ENCODE results near the gene CPNE2.

Gene CPNE2

DNA sequence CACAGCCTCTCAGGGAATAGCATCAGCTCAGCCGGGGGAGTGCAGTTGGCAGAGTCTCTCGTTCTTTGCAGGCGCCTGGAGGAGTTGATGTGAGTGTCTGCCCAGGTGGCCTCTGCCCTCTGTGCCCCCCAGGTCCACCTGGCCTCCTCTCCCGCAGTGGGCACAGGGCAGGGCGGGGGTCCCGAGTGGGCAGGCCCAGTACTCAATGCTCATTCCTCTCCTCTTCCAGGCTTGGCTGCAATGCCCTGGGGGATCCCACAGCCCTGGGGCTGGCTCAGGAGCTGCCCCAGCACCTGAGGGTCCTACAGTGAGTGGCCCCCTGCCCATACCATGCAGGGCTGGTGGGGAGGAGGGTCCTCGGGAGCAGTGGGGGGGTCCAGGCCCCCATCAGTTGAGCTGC lies 14.7 kb upstream of the CPNE2 start:
- TF ChIP-seq, protein P1, sequence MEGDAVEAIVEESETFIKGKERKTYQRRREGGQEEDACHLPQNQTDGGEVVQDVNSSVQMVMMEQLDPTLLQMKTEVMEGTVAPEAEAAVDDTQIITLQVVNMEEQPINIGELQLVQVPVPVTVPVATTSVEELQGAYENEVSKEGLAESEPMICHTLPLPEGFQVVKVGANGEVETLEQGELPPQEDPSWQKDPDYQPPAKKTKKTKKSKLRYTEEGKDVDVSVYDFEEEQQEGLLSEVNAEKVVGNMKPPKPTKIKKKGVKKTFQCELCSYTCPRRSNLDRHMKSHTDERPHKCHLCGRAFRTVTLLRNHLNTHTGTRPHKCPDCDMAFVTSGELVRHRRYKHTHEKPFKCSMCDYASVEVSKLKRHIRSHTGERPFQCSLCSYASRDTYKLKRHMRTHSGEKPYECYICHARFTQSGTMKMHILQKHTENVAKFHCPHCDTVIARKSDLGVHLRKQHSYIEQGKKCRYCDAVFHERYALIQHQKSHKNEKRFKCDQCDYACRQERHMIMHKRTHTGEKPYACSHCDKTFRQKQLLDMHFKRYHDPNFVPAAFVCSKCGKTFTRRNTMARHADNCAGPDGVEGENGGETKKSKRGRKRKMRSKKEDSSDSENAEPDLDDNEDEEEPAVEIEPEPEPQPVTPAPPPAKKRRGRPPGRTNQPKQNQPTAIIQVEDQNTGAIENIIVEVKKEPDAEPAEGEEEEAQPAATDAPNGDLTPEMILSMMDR (IDR thresholded peaks at IDR 0.05; ENCODE audit: low read depth, low read length), result no peak
- no peak for DNase-seq (ENCODE audit: low read depth, low spot score)

DNA sequence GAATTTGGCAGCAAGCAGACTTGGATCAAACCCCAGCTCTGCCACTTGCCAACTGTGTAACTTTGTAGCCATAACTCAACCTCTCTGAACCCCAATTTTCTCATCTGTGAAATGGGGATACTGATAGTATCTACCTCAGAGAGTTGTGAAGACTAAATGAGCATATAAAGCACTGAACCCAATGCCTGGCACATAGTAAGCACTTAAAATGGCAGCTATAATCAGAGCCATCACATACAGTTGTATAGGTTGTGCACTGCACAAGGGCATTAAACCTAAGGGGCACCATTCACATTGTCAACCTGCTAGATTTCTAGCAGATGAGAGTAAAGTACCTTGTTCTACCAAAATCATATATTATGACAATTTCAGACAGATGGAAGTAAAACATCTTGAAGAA lies 10.6 kb upstream of the CPNE2 start:
- H3K4me3 ChIP-seq (ENCODE audit: low read depth, low read length), result no peak overlapping the region
- DNase-seq (ENCODE audit: low read depth, low spot score), result no peak
- in situ Hi-C loops (cut with HindIII; ENCODE audit: low sequenced_read_pairs), result no loop called here
- TF ChIP-seq, protein P1 (IDR thresholded peaks at IDR 0.05; ENCODE audit: low read depth, low read length), result no peak

More for the DNA sequence above, 14.7 kb upstream of the CPNE2 start:
- H3K4me3 ChIP-seq (ENCODE audit: low read depth, low read length), result no peak overlapping the region
- in situ Hi-C loops (cut with HindIII; ENCODE audit: low sequenced_read_pairs), result no loop called here

DNA sequence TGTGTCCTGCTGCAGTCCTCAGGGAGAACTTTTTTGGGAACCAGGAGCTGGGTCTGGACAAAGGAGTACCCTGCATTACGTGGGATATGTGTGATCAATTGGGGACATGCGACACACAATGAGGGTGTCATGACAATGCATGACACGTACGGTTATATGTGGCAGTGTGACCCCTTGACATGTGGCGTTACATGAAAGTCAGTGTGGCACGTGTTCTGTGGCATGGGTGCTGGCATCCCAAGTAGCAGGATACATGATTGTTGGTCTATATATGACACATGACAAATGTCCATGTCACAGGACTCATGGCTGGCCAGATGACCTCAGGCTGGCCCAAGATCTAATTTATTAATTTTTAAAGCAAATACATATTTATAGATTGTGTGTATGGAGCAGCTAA lies 9.7 kb upstream of the CPNE2 start:
- DNase-seq (ENCODE audit: low read depth, low spot score), result no peak
- in situ Hi-C loops (cut with HindIII; ENCODE audit: low sequenced_read_pairs), result no loop called here
- TF ChIP-seq, protein P1 (IDR thresholded peaks at IDR 0.05; ENCODE audit: low read depth, low read length), result no peak
- H3K4me3 ChIP-seq (ENCODE audit: low read depth, low read length), result no peak overlapping the region

DNA sequence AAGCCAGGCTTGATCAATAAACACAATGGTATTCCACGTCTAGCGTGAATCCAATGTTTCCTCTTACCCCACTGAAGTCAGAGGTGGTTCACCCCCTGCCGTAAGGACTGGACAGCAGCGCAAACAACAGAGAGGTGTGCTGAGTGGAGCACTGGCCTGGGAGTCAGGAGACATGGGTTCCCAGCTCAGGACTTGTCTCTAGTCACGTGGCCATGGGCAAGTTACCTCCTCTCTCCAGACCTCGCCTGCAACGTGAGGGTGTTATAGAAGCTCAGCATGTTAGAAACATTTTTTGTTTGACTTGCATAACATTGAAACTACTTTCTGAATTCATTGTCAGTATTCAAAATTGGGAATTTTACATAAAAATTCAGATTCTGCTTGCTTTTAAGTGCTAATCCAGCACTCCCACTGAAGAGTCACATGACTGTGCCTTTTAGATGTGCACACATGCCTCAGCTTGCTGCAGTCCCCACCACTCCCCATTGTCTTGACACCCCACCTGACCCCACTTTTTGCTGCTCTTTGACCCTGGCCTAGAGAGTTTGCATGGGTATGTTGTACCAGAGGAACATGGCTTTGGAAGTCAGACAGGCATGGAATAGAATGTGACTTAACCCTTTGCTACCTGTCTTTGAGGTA lies 8.8 kb upstream of the CPNE2 start:
- no peak for DNase-seq (ENCODE audit: low read depth, low spot score)
- no peak overlapping the region for H3K4me3 ChIP-seq (ENCODE audit: low read depth, low read length)
- in situ Hi-C loops (cut with HindIII; ENCODE audit: low sequenced_read_pairs), result no loop called here
- TF ChIP-seq, protein P1 (IDR thresholded peaks at IDR 0.05; ENCODE audit: low read depth, low read length), result no peak

DNA sequence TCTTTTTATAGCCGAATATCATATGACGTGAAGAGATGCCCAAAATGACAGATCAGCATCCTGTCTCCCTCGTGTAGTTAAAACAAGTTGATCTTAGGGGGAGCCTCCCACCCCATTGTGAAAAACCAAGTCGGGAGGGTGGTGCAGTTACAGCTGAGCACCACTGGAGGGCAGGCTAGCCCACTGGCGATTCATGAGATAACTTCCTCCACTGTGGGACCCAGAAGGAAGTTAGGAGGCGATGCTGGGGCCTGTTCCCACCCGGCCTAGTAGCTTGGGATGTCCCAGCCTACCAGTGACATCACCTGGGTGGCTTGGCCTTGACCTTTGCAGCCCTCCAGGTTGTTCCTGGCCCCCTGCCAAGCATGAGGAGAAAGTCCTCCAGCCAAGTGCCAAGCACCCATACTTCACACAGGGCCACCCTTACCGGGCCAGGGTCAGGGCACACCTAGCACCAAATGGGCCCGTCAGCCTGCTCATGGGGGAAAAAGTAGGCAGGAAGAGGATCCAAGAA lies 8.1 kb upstream of the CPNE2 start:
- TF ChIP-seq, protein P1 (IDR thresholded peaks at IDR 0.05; ENCODE audit: low read depth, low read length), result peak; percentile 99

DNA sequence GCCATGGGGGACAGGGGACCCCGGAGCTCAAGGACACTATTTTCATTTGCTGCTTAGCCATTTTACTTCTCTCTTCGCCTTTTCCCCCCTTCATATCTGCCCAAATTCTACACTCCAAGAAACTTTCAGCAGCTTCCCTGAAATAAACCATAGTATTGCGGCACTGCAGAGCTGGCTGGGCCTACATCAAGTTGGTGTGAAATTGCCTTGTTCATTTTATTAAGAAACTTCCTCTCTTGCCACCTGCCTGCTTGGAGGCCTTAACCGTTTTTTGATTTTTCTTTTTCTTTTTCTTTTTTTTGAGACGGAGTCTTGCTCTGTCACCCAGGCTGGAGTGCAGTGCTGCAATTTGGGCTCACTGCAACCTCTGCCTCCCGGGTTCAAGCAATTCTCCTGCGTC lies 7.4 kb upstream of the CPNE2 start:
- TF ChIP-seq, protein P1 (IDR thresholded peaks at IDR 0.05; ENCODE audit: low read depth, low read length), result no peak
- no peak overlapping the region for H3K4me3 ChIP-seq (ENCODE audit: low read depth, low read length)
- in situ Hi-C loops (cut with HindIII; ENCODE audit: low sequenced_read_pairs), result no loop called here
- no peak for DNase-seq (ENCODE audit: low read depth, low spot score)

More for the DNA sequence above, 8.1 kb upstream of the CPNE2 start:
- DNase-seq (ENCODE audit: low read depth, low spot score), result peak; percentile 72
- no peak overlapping the region for H3K4me3 ChIP-seq (ENCODE audit: low read depth, low read length)
- in situ Hi-C loops (cut with HindIII; ENCODE audit: low sequenced_read_pairs), result no loop called here
